GM23338 (cell line): ENCODE results near the gene ARFGEF2. TPM values are rescaled to one million over a fixed set of nuclear protein-coding genes. Genes with fewer than 3 reads are reported as not detected.

Source experiments
- ATAC-seq: fragments of 200-7000 bp; cut with Tn5 transposase; 3 replicates; pipeline ENCODE4 v1.9.1; 2020
- DNase-seq: peaks from one replicate; pipeline ENCODE4 v3.0.0-alpha.2; 2015; ENCODE audit warnings: low spot score
- H2AFZ ChIP-seq: fragments of 200-600 bp; sonication (generic); 2 replicates; pipeline ENCODE4 v1.8.0; 2016; ENCODE audit warnings: antibody characterized with exemption, mild to moderate bottlenecking, moderate library complexity
- H3F3A ChIP-seq: fragments of 200-600 bp; sonication (generic); replicated peaks from 2 replicates; pipeline ENCODE4 v1.8.0; 2017; ENCODE audit warnings: antibody characterized with exemption, mixed run types, low read depth
- H3K27ac ChIP-seq: fragments of 200-600 bp; sonication (generic); 2 replicates; pipeline ENCODE4 v1.6.1; 2016; ENCODE audit warnings: low read depth
- H3K27me3 ChIP-seq: fragments of 200-600 bp; sonication (generic); 2 replicates; pipeline ENCODE4 v1.8.0; 2016; ENCODE audit warnings: mild to moderate bottlenecking, mixed run types, moderate library complexity; ENCODE audit not compliant: insufficient read depth
- H3K36me3 ChIP-seq: fragments of 200-600 bp; sonication (generic); 2 replicates; pipeline ENCODE4 v1.8.0; 2016; ENCODE audit warnings: mild to moderate bottlenecking; ENCODE audit not compliant: insufficient read depth
- H3K4me1 ChIP-seq: fragments of 200-600 bp; sonication (generic); 2 replicates; pipeline ENCODE4 v1.8.0; 2016; ENCODE audit warnings: mild to moderate bottlenecking, moderate library complexity; ENCODE audit not compliant: insufficient read depth
- H3K4me2 ChIP-seq: fragments of 200-600 bp; sonication (generic); 2 replicates; pipeline ENCODE4 v1.7.1; 2017; ENCODE audit warnings: mixed run types
- H3K4me3 ChIP-seq: fragments of 200-600 bp; sonication (generic); 2 replicates; pipeline ENCODE4 v1.6.1; 2016; ENCODE audit warnings: mixed run types
- H3K79me2 ChIP-seq: fragments of 200-600 bp; sonication (generic); replicated peaks from 2 replicates; pipeline ENCODE4 v1.8.0; 2017; ENCODE audit warnings: mild to moderate bottlenecking; ENCODE audit not compliant: insufficient read depth
- H3K9me2 ChIP-seq: fragments of 200-600 bp; sonication (generic); 2 replicates; pipeline ENCODE4 v1.8.0; 2017; ENCODE audit not compliant: insufficient read depth
- H4K20me1 ChIP-seq: fragments of 200-600 bp; sonication (generic); replicated peaks from 2 replicates; pipeline ENCODE4 v1.8.0; 2017; ENCODE audit warnings: mild to moderate bottlenecking; ENCODE audit not compliant: insufficient read depth
- H3K27ac Mint-ChIP-seq: 2 replicates; pipeline ENCODE4 v1.8.0; 2020; ENCODE audit warnings: inconsistent platforms, mild to moderate bottlenecking, moderate library complexity, mixed read lengths
- H3K27me3 Mint-ChIP-seq: 3 replicates; pipeline ENCODE4 v1.8.0; 2022; ENCODE audit warnings: low read depth, mild to moderate bottlenecking, moderate library complexity, mixed read lengths, inconsistent platforms; ENCODE audit not compliant: insufficient read depth, poor library complexity
- H3K36me3 Mint-ChIP-seq: 3 replicates; pipeline ENCODE4 v1.8.0; 2021; ENCODE audit warnings: low read depth, mild to moderate bottlenecking, inconsistent platforms, moderate library complexity, mixed read lengths
- H3K4me1 Mint-ChIP-seq: 3 replicates; pipeline ENCODE4 v1.8.0; 2020; ENCODE audit warnings: mild to moderate bottlenecking, inconsistent platforms, mixed read lengths
- H3K4me3 Mint-ChIP-seq: 3 replicates; pipeline ENCODE4 v1.8.0; 2021; ENCODE audit warnings: moderate library complexity, mild to moderate bottlenecking, inconsistent platforms, mixed read lengths
- H3K9me3 Mint-ChIP-seq: 3 replicates; pipeline ENCODE4 v1.8.0; 2020; ENCODE audit warnings: moderate library complexity, mild to moderate bottlenecking, inconsistent platforms, mixed read lengths
- CREB1 ChIP-seq: fragments of 250-450 bp; sonication (Bioruptor Pico); IDR thresholded peaks from 2 replicates; pipeline ENCODE4 v1.5.0; 2020; ENCODE audit warnings: low read depth, mild to moderate bottlenecking, moderate library complexity
- ETS1 ChIP-seq: IDR thresholded peaks from 2 replicates; pipeline ENCODE4 v1.6.1; 2016; ENCODE audit warnings: antibody characterized with exemption
- NANOG ChIP-seq: IDR thresholded peaks from 2 replicates; pipeline ENCODE4 v1.6.1; 2016; ENCODE audit warnings: antibody characterized with exemption, borderline replicate concordance
- POLR2AphosphoS5 ChIP-seq: IDR thresholded peaks from 2 replicates; pipeline ENCODE4 v1.6.1; 2016; ENCODE audit warnings: antibody characterized with exemption, low read depth
- STAT1 ChIP-seq: IDR thresholded peaks from one replicate; pipeline ENCODE4 v1.6.1; 2016; ENCODE audit warnings: antibody characterized with exemption; ENCODE audit not compliant: unreplicated experiment
- polyA plus RNA-seq: library from polyadenylated mRNA; unstranded; fragments of >200 nt; fragmentation: Nextera tagmentation; extraction: Ambion mirVana; gene quantifications from 2 replicates; pipeline ENCODE4 v1.2.1, GENCODE V29; 2016
- total RNA-seq: library from RNA; depleted of rRNA; stranded (reverse); fragments of >200 nt; shearing (Covaris generic); gene quantifications from 2 replicates; pipeline ENCODE4 v1.2.3, GENCODE V29; 2014
- TF ChIP-seq, protein P1 (sequence below): fragments of 250-450 bp; sonication (Bioruptor Pico); IDR thresholded peaks from 2 replicates; pipeline ENCODE4 v1.5.0; 2020; ENCODE audit warnings: mild to moderate bottlenecking, moderate library complexity

The ARFGEF2 gene
- total and polyA plus RNA-seq, 2 experiments from 2014 or later, result 7.2 to 25.5 TPM

DNA sequence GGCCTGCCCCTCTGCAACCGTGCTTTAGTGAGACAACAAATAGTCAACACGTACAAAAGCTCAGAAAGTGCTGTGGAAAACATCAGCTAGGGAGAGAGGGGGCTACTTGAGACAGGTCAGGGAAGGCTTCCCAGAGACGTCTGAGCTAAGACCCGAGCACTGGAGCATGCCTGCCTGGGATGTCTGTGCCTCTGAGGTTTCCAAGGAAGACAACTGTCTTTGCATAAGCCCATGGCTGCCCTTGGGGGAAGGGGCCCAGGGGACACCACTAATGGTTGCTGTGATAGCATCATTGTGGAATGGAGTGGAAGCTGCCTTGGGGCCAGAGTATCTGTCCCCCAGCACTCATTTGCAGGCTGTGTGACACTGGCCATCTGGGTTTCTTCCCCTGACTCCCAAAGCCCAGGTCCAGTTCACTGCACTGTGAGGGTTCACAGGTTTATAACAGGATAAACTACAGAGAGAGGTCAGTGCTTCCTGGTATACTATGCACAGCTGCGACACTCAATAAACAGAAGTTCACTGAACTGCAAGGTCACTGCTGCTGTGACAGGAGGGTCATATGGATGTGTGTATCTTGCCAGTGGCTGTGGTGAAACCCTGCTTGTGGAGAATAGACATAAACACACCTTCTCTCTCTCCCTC, 1.5 kb upstream of the ARFGEF2 start (continued):
- TF ChIP-seq, protein P1, sequence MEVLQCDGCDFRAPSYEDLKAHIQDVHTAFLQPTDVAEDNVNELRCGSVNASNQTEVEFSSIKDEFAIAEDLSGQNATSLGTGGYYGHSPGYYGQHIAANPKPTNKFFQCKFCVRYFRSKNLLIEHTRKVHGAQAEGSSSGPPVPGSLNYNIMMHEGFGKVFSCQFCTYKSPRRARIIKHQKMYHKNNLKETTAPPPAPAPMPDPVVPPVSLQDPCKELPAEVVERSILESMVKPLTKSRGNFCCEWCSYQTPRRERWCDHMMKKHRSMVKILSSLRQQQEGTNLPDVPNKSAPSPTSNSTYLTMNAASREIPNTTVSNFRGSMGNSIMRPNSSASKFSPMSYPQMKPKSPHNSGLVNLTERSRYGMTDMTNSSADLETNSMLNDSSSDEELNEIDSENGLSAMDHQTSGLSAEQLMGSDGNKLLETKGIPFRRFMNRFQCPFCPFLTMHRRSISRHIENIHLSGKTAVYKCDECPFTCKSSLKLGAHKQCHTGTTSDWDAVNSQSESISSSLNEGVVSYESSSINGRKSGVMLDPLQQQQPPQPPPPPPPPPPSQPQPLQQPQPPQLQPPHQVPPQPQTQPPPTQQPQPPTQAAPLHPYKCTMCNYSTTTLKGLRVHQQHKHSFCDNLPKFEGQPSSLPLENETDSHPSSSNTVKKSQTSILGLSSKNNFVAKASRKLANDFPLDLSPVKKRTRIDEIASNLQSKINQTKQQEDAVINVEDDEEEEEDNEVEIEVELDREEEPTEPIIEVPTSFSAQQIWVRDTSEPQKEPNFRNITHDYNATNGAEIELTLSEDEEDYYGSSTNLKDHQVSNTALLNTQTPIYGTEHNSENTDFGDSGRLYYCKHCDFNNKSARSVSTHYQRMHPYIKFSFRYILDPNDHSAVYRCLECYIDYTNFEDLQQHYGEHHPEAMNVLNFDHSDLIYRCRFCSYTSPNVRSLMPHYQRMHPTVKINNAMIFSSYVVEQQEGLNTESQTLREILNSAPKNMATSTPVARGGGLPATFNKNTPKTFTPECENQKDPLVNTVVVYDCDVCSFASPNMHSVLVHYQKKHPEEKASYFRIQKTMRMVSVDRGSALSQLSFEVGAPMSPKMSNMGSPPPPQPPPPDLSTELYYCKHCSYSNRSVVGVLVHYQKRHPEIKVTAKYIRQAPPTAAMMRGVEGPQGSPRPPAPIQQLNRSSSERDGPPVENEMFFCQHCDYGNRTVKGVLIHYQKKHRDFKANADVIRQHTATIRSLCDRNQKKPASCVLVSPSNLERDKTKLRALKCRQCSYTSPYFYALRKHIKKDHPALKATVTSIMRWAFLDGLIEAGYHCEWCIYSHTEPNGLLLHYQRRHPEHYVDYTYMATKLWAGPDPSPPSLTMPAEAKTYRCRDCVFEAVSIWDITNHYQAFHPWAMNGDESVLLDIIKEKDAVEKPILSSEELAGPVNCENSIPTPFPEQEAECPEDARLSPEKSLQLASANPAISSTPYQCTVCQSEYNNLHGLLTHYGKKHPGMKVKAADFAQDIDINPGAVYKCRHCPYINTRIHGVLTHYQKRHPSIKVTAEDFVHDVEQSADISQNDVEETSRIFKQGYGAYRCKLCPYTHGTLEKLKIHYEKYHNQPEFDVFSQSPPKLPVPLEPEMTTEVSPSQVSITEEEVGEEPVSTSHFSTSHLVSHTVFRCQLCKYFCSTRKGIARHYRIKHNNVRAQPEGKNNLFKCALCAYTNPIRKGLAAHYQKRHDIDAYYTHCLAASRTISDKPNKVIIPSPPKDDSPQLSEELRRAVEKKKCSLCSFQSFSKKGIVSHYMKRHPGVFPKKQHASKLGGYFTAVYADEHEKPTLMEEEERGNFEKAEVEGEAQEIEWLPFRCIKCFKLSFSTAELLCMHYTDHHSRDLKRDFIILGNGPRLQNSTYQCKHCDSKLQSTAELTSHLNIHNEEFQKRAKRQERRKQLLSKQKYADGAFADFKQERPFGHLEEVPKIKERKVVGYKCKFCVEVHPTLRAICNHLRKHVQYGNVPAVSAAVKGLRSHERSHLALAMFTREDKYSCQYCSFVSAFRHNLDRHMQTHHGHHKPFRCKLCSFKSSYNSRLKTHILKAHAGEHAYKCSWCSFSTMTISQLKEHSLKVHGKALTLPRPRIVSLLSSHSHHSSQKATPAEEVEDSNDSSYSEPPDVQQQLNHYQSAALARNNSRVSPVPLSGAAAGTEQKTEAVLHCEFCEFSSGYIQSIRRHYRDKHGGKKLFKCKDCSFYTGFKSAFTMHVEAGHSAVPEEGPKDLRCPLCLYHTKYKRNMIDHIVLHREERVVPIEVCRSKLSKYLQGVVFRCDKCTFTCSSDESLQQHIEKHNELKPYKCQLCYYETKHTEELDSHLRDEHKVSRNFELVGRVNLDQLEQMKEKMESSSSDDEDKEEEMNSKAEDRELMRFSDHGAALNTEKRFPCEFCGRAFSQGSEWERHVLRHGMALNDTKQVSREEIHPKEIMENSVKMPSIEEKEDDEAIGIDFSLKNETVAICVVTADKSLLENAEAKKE (CRISPR knock-in tag), result no peak
- TF ChIP-seq STAT1, result no peak
- TF ChIP-seq CREB1 (CRISPR knock-in tag), result no peak

DNA sequence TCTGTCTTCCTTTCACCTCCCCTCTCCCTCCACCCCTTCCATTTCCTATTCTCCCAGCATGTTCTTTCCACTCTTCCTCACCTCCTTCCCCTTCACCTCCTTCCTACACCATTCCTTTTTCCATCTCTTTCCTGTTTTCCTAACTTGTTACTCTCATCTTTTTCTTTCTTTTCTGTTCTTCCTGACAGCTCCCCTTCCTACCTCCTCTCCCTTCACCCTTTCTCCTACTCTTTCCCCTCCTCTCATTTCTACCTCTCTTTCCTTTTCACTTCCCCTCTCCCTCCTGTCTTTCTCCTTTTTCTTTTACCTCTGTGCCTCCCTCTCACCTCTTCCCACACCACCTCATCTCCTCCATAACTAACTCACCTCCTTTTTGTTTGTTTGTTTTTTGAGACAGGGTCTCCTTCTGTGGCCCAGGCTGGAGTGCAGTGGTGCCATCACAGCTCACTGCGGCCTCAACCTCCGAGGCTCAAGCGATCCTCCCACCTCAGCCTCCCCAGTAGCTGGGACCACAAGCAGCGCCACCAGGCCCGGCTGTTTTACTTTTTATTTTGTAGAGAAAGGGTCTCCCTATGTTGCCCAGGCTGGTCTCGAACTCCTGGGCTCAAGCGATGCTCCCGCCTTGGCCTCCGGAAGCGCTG, 864 bp upstream of the ARFGEF2 start:
- H3K27ac Mint-ChIP-seq, result peak overlapping the region; percentile 86; the same call in 1 of the 2 replicates
- Histone ChIP-seq H3K4me3 (peak overlapping the region; percentile 99), H3K9me2 (no peaks in the 10 kb centered on the region), H3K4me1 (peaks cover 19% of the 10 kb centered on the region), H2AFZ (peak overlapping the region; percentile 86; the same call in 1 of the 2 replicates), H3K27me3 (no peaks in the 10 kb centered on the region), H4K20me1 (no peaks in the 10 kb centered on the region), H3F3A (0 out of 2 replicates have a peak, but pooled peaks cover 8% of the 10 kb centered on the region), H3K36me3 (no peaks in the 10 kb centered on the region), H3K79me2 (peaks cover 37% of the 10 kb centered on the region), H3K27ac (peak overlapping the region; percentile 72), H3K4me2 (peak overlapping the region; percentile 90)
- H3K27me3 Mint-ChIP-seq, result peaks cover 6% of the 10 kb centered on the region
- no peak for DNase-seq
- ATAC-seq, result no peak
- no peaks in the 10 kb centered on the region; the same call in 2 of the 3 replicates for H3K9me3 Mint-ChIP-seq
- no peaks in the 10 kb centered on the region for H3K36me3 Mint-ChIP-seq
- peaks cover 11% of the 10 kb centered on the region; the same call in 2 of the 3 replicates for H3K4me1 Mint-ChIP-seq
- peak overlapping the region; percentile 86 for H3K4me3 Mint-ChIP-seq
- TF ChIP-seq, protein P1 (CRISPR knock-in tag), result no peak
- TF ChIP-seq POLR2AphosphoS5 (no peak), NANOG (no peak), ETS1 (no peak), STAT1 (no peak)
